HG03039 (cell line): ENCODE data around the gene NXPH2.
"Not testable (repeated sequence)": the region's sequence is repeated elsewhere in the genome, so short reads cannot be mapped to it uniquely, and the experiment has no call there.

ENCODE experiments used
- ATAC-seq: cut with Tn5 transposase; IDR thresholded peaks from one replicate; pipeline ENCODE4 v1.9.1; 2021; ENCODE audit warnings: mild to moderate bottlenecking, moderate library complexity; ENCODE audit not compliant: unreplicated experiment

NXPH2 gene

DNA sequence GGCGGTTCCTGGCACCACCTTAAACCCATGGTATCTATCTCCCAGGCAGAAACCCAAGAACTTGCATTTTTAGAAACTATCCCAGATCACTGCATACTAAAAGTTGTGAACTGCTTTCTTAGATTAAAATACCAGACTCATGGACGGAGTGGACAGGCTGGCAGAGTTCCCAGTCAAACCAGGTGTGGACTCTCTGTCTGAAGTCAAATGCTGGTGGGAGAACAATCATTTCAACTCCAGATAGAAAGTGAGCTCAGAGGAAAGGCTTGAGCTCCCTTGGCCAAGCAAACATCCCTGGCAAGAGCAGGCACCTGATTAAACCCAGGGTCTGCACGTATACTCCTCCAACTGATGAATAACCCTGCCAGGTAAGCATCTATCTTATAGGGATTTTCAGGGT is 19.5 kb downstream of the NXPH2 start:
- no peak for ATAC-seq

DNA sequence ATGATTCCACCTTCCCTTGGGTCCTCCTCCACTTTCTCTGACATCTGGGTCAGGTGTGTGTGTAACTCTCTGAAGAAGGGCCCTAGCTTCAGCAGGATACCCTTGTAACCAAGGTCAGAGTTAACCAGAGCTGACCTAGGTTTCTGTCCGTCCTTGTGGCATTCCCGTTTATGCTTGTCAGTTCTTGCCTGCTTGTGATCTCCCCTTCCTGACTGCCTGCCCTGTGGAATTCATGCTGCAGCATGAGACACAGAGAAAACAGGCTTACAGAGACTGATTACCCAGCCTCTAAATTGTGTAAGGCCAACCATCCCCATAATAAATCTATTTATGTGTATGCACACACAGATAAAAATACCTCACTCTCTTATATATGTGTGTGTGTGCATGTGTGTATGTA is 22.8 kb downstream of the NXPH2 start:
- no peak for ATAC-seq

DNA sequence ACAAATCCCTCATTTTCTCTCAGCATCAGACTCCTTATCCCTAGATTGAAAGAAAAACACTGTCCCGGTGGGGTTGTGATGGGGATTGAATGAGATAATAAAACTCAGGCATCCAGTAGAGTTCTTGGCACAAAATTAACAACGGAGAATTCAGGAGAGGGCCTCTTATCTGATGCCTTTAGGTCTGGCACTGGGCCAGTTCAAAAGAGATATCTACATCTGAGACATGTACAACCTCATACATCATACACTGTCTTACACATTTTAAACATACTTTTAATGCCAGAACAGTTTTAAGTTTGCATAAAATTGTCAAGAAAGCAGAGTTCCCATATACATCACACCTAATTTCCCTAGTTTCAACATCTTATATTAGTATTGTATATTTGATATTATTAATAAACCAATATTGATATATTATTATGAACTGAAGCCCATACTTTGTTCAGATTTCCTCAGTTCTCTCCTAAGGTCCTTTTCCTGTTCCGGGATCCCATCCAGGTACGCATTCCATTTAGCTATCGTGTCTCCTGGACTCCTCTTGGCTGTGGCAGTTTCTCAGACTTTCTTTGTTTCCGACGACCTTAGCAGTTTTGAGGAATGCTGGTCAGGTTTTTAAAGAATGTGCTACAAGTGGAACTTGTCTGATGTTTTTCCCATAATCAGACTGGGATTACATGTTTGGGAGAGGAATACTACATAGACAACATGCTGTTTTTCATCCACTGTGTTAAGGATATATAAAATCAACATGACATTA is 27.8 kb downstream of the NXPH2 start:
- ATAC-seq = no peak

- no peak for ATAC-seq
Observed at GRCh38 chr2:138744713-138745112, 35.5 kb downstream of the NXPH2 start.

DNA sequence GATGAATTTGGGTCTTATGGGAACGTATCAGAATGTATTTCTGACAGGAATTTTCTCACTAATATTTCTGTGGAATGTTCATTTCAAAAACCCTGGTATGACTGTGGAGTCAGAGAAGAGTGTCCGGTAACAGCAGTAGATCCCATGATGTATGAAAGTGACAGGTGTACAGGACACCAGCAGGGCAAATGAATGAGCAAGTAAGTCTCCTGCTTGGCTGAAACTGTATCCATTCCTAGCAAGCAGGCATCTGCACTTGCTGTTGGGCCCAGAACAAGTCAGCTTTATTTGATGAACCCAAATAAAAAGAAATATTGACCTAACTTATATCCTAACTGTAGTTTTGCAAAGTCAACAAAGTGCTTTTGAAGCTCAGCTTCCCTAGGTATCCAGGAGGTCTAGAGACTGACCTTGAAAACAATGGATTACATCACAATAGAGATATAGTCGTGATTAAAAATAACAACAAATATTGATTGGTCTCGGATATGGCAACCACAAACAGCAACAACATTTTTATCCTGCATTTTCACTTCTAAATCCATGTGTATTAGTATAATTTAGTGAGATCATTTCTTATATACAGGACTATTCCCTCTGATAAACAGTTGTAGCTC is 37.6 kb downstream of the NXPH2 start:
- ATAC-seq = no peak

DNA sequence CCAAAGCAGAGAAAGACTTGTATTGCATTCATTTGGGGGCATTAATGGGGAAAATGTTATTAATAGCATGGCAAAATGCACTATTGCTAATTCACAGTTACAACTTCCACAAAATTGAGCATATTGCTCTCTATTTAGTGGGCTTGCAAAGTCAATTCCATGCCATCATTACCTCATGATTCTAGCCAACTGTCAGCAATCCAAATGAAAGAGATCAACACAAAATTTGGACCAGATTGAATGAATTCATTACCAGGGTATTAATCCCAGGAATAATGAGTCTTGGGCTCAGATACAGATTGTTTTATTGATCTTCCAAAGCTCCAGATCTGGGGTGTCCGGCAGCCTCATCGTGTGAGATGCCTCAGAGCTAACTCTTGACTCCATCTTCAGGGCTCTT is 38.3 kb downstream of the NXPH2 start:
- ATAC-seq = no peak

- not testable (repeated sequence) for ATAC-seq
Observed at GRCh38 chr2:138737009-138737554, 43.1 kb downstream of the NXPH2 start.

DNA sequence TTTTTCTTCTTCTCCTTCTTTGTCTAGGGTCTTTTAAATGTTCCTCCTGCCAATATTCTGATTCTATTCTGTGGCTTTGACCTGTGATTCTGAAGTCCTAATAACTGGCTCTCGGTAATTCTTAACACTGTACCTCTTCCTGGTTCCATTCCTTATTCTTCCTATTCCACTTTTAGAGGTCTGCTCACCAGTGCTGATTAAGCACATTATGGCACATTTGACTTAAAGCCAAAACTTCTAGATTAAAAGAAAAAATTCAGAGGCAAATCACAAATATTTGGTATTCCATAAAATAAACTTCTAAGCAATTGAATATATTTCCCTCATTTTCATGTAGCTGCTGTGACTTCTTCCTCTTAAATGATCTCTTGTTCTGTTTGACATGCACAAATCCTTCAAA is 47.5 kb downstream of the NXPH2 start:
- ATAC-seq = no peak

- ATAC-seq = no peak
Observed at GRCh38 chr2:138730497-138731030, 49.6 kb downstream of the NXPH2 start.

DNA sequence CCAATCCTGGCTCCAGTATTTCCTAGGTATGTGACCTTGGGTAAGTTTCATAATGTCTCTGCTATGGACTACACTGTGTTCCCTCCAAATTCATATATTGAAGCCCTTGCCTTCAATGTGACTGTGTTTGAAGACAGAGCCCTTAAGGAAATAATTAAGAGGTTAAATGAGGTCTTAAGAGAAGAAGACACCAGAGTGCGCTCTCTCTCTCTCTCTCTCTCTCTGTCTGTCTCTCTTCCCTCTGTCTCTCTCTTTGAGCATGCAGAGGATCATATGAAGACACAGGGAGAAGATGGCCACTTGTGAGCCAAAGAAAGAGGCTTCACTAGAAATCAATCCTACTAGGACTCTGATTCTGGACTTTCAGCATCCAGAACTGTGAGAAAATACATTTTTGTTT is 52.2 kb downstream of the NXPH2 start:
- ATAC-seq = no peak

GRCh38 chr2:138726681-138727080 is 53.5 kb downstream of the NXPH2 start:
- no peak for ATAC-seq

GRCh38 chr2:138724729-138725459 is 55.3 kb downstream of the NXPH2 start:
- no peak for ATAC-seq

- ATAC-seq = no peak
Observed at GRCh38 chr2:138724327-138724726, 55.9 kb downstream of the NXPH2 start.

GRCh38 chr2:138723196-138723987 is 56.8 kb downstream of the NXPH2 start:
- ATAC-seq = no peak

- ATAC-seq = no peak
Observed at GRCh38 chr2:138722316-138722715, 57.9 kb downstream of the NXPH2 start.

- no peak for ATAC-seq
Observed at GRCh38 chr2:138720035-138720838, 60.0 kb downstream of the NXPH2 start.

DNA sequence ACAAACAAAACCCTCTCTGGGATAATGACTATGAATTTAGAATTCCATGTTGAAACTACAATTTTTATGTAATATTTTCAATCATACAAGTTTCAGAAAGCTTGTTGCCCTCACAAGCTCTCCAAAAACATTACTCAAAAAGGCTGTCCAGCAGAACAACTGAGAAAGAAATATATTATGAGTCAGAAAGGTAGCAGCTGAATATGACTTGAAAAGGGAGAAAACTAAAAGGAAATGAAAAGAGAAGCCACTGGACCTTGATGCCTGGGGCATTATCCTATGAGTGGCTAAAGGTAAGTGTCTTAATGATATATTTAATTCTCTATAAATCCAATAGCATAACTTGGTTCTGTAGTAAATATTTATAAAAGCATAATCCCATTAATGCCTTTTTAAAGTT is 61.8 kb downstream of the NXPH2 start:
- no peak for ATAC-seq

GRCh38 chr2:138716183-138716582 is 64.0 kb downstream of the NXPH2 start:
- peak; percentile 40 for ATAC-seq

DNA sequence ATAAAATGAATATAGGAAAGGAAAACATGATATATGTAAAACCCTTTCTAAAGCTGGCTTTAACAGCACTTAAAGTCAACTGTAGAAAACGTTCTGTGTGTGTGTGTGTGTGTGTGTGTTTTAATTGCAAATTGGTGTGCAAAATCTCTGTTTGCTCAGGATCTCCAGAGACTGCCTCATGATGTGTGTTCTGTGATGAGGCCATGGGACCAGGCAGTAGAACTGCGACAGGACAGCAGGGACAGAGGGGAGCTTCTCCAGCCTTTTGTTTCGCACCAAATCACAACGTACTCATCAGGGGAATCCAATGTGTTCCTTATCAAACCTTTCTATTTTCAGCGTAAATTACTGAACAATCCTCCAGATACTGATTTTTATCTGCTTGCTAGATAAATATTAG is 66.7 kb downstream of the NXPH2 start:
- no peak for ATAC-seq

- no peak for ATAC-seq
Observed at GRCh38 chr2:138713069-138713496, 67.1 kb downstream of the NXPH2 start.
